BLaER1 (cell line): Measurements from ENCODE around the gene SOX10.
"Not testable (repeated sequence)": the region's sequence is repeated elsewhere in the genome, so short reads cannot be mapped to it uniquely, and the experiment has no call there.

Experiments
- H3K27ac ChIP-seq: shearing (Covaris generic); formaldehyde crosslinking; 2 replicates; pipeline ENCODE4 v1.8.1; 2022
- H3K27me3 ChIP-seq: shearing (Covaris generic); formaldehyde crosslinking; 2 replicates; pipeline ENCODE4 v1.8.1; 2022
- H3K36me3 ChIP-seq: shearing (Covaris generic); formaldehyde crosslinking; 2 replicates; pipeline ENCODE4 v1.8.1; 2022
- H3K4me1 ChIP-seq: shearing (Covaris generic); formaldehyde crosslinking; 2 replicates; pipeline ENCODE4 v1.8.1; 2022
- H3K4me2 ChIP-seq: shearing (Covaris generic); formaldehyde crosslinking; 2 replicates; pipeline ENCODE4 v1.8.1; 2022
- H3K4me3 ChIP-seq: shearing (Covaris generic); formaldehyde crosslinking; 2 replicates; pipeline ENCODE4 v1.8.1; 2022
- H3K9ac ChIP-seq: shearing (Covaris generic); formaldehyde crosslinking; 2 replicates; pipeline ENCODE4 v1.8.1; 2022
- H3K9me3 ChIP-seq: shearing (Covaris generic); formaldehyde crosslinking; 2 replicates; pipeline ENCODE4 v1.8.1; 2022
- H4K20me1 ChIP-seq: shearing (Covaris generic); formaldehyde crosslinking; 2 replicates; pipeline ENCODE4 v1.8.1; 2022
- Cebpa-rat ChIP-seq: shearing (Covaris generic); IDR thresholded peaks from 2 replicates; pipeline ENCODE4 v1.8.1; 2022

The SOX10 gene

DNA sequence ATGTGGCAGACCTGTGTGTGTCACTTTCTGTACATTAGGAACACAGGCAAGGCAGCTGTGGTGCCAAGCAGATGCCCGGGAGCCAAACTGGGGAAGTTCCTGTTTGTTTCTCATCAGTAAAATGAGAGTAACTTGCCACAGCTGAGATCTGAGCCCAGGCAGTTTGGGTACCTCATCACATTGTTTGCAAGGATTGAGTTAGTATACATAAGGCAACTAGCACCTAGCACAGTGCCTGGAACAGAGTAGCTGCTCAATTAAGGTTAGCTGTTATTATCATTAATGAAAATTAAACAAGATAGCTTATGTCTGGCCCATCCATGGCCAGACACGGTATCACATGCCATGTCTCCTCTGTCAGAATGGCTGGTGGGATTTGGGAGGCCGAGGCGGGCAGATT is 7.8 kb downstream of the SOX10 start:
- Histone ChIP-seq H3K4me2 (no peak overlapping the region), H4K20me1 (no peaks in the 10 kb centered on the region), H3K9me3 (no peaks in the 10 kb centered on the region), H3K4me1 (peaks cover 52% of the 10 kb centered on the region), H3K9ac (no peak overlapping the region), H3K4me3 (no peak overlapping the region), H3K27ac (no peak overlapping the region; the same call in 1 of the 2 replicates), H3K36me3 (peaks cover 34% of the 10 kb centered on the region), H3K27me3 (no peaks in the 10 kb centered on the region)
- TF ChIP-seq Cebpa-rat, result no peak

DNA sequence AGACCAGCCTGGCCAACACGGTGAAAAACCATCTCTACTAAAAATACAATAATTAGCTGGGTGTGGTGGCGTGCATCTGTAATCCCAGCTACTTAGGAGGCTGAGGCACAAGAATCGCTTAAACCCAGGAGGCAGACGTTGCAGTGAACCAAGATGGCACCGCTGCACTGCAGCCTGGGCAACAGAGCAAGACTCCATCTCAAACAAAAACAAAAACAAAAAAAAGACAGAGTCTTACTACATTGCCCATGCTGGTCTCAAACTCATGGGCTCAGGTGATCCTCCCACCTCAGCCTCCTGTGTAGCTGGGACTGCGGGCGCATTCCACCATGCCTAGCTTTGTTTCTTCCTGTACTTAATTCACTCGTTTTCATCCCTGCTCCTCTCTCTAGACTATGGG is 8.3 kb downstream of the SOX10 start:
- H4K20me1 ChIP-seq, H3K4me3 ChIP-seq, H3K27ac ChIP-seq, H3K27me3 ChIP-seq, H3K9me3 ChIP-seq, H3K9ac ChIP-seq, H3K4me2 ChIP-seq: not testable (repeated sequence)
- Histone ChIP-seq H3K36me3 (peaks cover 36% of the 10 kb centered on the region), H3K4me1 (peaks cover 46% of the 10 kb centered on the region)

DNA sequence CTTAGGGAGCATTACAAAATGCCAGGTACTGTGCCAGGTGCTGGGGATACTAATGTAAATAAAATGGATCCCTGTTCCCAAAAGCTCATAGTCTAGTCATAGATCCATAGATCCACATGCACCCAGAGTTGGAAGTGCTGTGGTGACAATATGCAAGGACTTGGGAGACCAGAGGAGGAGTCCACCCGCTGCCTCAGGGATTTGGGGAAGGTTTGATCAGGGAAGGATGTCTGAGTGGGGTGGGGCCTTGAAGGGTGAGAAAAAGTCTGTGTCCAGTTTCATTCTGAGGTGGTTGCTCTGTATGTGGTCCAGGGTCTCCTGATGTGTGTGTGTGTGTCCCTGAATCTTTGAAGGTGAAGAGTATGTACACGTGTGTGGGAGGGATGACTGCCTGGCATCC is 9.2 kb downstream of the SOX10 start:
- Histone ChIP-seq H3K4me3 (no peak overlapping the region), H3K4me2 (no peak overlapping the region), H4K20me1 (no peaks in the 10 kb centered on the region), H3K36me3 (peaks cover 39% of the 10 kb centered on the region), H3K9me3 (no peaks in the 10 kb centered on the region), H3K27ac (no peak overlapping the region), H3K9ac (no peak overlapping the region), H3K4me1 (peaks cover 38% of the 10 kb centered on the region), H3K27me3 (no peaks in the 10 kb centered on the region)
- no peak for TF ChIP-seq Cebpa-rat

DNA sequence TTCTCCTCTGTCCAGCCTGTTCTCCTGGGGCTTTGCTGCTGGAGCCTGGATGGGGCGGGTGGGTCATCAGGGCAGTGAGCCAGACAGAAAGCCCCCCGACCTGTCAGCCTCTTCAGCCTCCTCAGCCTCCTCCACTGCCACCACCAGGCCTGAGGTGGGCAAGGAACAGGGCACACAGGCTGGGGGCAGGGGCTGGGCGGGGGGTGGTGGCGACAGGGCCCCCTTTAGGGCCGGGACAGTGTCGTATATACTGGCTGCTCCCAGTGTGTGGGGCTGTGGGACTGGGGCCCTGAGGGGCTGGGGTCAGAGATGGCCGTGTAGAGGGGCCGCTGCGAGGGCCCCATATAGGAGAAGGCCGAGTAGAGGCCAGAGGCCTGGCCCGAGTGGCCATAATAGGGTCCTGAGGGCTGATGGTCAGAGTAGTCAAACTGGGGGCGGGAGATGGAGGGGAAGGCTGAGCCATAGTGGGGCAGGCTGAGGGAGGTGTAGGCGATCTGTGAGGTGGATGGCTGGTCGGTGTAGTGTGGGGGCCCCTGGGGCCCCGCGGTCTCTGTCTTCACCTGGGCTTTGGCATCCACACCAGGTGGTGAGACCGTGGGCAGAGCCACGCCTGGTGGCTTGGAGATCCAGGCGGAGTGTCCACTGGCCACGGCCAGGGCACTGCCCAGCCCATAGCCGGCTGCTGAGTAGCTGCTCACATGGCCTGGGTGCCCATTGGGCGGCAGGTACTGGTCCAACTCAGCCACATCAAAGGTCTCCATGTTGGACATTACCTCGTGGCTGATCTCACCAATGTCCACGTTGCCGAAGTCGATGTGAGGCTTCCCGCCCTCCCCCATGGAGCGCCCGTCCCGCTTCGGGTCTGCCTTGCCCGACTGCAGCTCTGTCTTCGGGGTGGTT is 10.8 kb downstream of the SOX10 start:
- Histone ChIP-seq H3K9me3 (no peaks in the 10 kb centered on the region), H3K4me2 (no peak overlapping the region), H3K9ac (no peak overlapping the region), H3K4me1 (peaks cover 21% of the 10 kb centered on the region), H3K27me3 (no peaks in the 10 kb centered on the region), H4K20me1 (no peaks in the 10 kb centered on the region), H3K4me3 (no peak overlapping the region), H3K27ac (no peak overlapping the region), H3K36me3 (peaks cover 50% of the 10 kb centered on the region)
- no peak for TF ChIP-seq Cebpa-rat

DNA sequence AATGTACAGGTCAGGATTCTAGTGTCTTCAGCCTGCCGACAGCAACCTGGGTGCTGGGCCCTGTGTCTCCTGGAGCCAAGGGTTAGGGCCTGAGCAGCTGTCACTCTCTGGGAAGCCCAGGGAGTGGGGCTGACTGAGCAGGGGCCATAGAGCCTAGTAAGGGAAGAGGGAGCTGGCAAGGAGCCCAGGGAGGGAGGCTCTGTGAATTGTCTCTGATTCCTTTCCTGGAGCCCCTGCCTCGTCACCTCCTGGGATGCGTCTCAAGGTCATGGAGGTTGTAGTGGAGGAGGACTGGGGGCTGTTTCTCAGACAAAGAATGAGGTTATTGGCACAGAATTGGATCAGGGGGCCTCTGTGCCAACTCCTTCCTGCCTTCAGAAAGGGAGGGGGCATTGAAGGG is 11.8 kb downstream of the SOX10 start:
- no peak overlapping the region for H3K4me2 ChIP-seq
- no peak for TF ChIP-seq Cebpa-rat
- peak overlapping the region; percentile 13; the same call in 1 of the 2 replicates for H3K27ac ChIP-seq
- H3K9me3 ChIP-seq, result no peaks in the 10 kb centered on the region
- H3K9ac ChIP-seq, result no peak overlapping the region
- no peaks in the 10 kb centered on the region for H3K27me3 ChIP-seq
- peaks cover 21% of the 10 kb centered on the region for H3K4me1 ChIP-seq
- peaks cover 52% of the 10 kb centered on the region for H3K36me3 ChIP-seq
- H4K20me1 ChIP-seq, result no peaks in the 10 kb centered on the region
- no peak overlapping the region for H3K4me3 ChIP-seq

DNA sequence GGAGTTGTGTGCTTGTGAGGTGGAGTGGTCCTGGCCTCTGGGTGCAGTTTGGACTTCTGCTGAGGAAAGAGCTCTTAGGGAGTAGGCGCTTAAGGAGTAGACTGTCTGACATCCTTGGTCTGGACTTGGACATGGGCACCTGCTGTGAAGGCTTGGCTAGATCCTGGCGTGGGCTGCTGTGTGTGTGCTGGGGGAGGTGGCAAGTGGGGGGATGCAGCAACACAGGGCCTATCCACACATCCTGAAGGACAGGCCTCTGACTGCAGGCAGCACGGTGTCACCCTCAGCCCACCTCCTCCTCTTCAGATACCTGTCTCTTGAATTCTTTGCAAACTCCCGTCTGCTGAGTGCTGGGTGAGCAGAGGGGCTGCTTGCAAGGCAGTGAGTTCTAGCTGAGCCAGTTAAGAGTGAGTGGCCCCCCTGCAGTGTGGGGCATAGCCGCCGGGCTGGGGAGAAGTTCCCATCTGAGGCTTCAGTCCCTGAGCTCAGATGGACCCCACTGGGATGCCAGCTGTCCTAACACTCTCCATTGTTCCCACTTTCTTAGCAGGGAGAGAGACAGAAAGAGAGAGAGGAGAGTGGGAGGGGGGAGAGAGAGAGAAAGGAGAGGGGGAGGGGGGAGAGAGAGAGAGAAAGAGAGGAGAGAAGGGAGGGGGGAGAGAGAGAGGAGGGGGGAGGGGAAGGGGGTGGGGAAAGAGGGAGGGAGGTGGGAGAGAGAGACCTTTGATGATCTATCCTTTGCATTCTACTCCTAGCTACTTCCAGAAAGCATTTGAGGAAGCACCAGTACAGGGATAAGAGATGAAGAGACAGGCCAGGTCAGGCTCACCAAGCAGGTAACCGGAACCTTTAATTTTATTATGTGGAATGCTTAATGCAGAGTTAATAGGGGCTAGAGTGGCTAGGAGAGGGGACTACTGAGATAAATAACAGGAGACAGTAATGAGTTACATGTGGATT is 12.6 kb downstream of the SOX10 start:
- Histone ChIP-seq H3K4me3 (no peak overlapping the region), H3K9ac (no peak overlapping the region), H3K4me2 (no peak overlapping the region), H3K36me3 (peaks cover 59% of the 10 kb centered on the region), H3K9me3 (no peaks in the 10 kb centered on the region), H3K27ac (no peak overlapping the region), H3K4me1 (peaks cover 16% of the 10 kb centered on the region), H4K20me1 (no peaks in the 10 kb centered on the region), H3K27me3 (no peaks in the 10 kb centered on the region)
- no peak for TF ChIP-seq Cebpa-rat

DNA sequence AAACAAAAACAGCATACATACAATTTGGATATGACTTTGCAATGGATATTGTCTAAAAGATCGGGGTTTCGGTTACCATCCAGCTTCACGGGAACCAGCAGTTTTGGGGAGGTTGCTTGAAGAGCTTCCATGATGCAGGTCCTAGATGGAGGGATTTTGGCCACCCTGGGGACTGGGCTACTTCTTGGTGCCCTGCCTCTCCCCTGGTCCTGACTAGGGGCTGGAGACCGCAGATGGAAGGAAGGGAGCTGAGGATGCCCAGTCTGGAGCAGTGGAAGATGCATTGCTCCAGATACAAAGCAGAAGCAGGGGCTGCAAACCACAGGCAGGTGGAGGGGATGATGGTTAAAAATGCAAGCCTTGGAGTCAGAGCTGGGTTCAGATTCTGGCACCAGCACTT is 13.5 kb downstream of the SOX10 start:
- Histone ChIP-seq H3K4me3 (no peak overlapping the region), H3K4me2 (no peak overlapping the region), H3K9me3 (no peaks in the 10 kb centered on the region), H3K9ac (no peak overlapping the region), H3K27me3 (no peaks in the 10 kb centered on the region), H3K27ac (no peak overlapping the region), H3K4me1 (peaks cover 9% of the 10 kb centered on the region), H4K20me1 (peaks cover 4% of the 10 kb centered on the region), H3K36me3 (peaks cover 64% of the 10 kb centered on the region)
- TF ChIP-seq Cebpa-rat, result no peak

DNA sequence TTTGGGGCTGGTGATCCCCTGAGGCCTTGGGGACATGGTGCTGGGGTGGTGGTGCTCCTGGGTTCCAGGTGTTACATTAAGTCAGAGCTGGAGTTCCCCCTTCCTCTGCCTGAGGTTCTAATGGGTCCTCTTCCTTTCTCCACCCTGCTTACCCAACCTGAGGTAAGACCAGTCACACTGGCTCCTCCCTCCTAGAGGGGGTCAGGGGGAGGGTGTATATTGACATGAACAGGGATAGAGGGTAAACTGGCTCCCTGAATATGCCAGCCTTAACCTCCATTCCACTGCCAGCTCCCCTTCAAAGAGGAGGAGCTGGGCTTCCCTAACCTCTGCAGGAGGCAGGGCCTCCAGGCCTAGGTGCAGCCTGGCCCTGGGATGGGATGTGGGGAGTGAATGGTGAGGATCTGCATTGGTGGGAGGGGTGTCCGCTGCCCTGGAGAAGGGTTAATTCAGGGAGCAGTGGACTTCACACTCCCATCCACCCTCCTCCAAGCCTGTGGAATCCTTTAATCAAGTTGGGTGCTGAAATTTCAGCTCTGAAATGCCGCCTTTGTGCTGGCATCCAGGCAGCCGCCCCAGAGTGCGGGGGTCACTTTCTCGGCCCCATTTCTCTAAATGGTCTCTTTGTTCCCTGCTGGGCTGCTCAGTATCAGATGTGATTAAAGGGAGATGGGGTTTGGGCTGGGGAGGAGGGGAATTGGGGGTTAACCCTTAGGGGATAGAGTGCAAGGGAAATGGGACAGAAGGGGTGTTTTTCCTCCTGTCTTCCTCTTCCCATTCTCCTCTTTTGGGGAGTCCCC is 15.7 kb downstream of the SOX10 start:
- Histone ChIP-seq H3K27me3 (no peaks in the 10 kb centered on the region), H3K4me3 (no peak overlapping the region), H4K20me1 (peaks cover 24% of the 10 kb centered on the region), H3K36me3 (peaks cover 71% of the 10 kb centered on the region), H3K4me2 (no peak overlapping the region), H3K27ac (no peak overlapping the region), H3K9me3 (no peaks in the 10 kb centered on the region), H3K4me1 (peaks cover 9% of the 10 kb centered on the region), H3K9ac (no peak overlapping the region)
- no peak for TF ChIP-seq Cebpa-rat

DNA sequence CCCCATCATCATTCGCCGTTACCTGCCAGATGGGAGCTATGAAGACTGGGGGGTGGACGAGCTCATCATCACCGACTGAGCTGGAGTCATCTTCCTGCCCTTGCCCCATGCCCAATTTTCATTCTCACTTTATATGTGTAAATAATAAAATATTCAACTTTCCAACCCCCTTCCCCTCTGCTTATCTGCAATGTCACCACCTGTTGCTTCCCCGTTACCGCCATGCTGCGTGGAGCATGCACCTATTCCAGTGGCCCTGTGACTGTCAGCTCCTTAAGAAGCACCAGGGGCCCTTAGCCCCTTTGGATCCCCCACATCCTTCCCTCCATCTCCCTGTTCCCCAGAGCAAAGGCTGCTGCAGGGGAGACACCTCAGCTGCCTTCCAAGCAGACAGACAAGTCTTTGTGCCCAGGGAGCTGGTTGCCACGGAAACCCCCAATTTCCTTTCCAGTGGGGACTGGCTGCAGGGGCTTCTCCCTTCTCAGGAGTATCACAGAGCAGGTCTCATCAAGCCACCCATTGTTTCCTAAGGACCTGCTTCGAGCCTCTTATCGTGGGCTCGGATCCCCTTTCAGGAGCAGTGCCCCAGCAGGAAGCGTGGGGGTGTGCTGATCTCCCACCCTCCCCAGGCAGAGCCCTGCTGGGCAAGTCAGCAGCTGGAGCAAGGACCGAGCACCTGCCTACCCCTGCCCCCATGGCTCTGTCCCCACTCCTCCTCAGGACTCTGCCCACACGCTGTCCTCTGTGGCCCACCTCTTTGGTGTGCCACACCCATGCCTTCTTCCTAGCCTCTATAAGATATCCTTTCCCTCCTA is 16.5 kb downstream of the SOX10 start:
- no peak overlapping the region for H3K4me2 ChIP-seq
- peaks cover 24% of the 10 kb centered on the region for H4K20me1 ChIP-seq
- H3K9me3 ChIP-seq, result no peaks in the 10 kb centered on the region
- no peak for TF ChIP-seq Cebpa-rat
- peaks cover 9% of the 10 kb centered on the region for H3K4me1 ChIP-seq
- H3K9ac ChIP-seq, result no peak overlapping the region
- H3K4me3 ChIP-seq, result no peak overlapping the region
- peaks cover 74% of the 10 kb centered on the region for H3K36me3 ChIP-seq
- no peaks in the 10 kb centered on the region for H3K27me3 ChIP-seq
- no peak overlapping the region for H3K27ac ChIP-seq
